Large intestine (tissue), 3 donors: ENCODE results near the gene PAH. TPM values are rescaled to one million over a fixed set of nuclear protein-coding genes. Genes with fewer than 3 reads are reported as not detected.

Source experiments
- DNase-seq, 2 donors: peaks; one replicate each; pipeline versions ENCODE4 v3.0.0 to v3.0.0-alpha.2; 2013
- H3K27ac ChIP-seq: one replicate; pipeline ENCODE4 v1.5.1; 2013; ENCODE audit warnings: low read length
- H3K27me3 ChIP-seq: 2 replicates; pipeline ENCODE4 v1.6.1; 2013; ENCODE audit warnings: low read length; ENCODE audit not compliant: control insufficient read depth, insufficient read depth
- H3K36me3 ChIP-seq: 2 replicates; pipeline ENCODE4 v1.6.1; 2013; ENCODE audit warnings: low read length; ENCODE audit not compliant: control insufficient read depth, insufficient read depth
- H3K4me1 ChIP-seq: one replicate; pipeline ENCODE4 v1.6.1; 2013; ENCODE audit warnings: low read length; ENCODE audit not compliant: control insufficient read depth, insufficient read depth
- H3K4me3 ChIP-seq: one replicate; pipeline ENCODE4 v1.5.1; 2013; ENCODE audit warnings: low read length
- H3K9me3 ChIP-seq: one replicate; pipeline ENCODE4 v1.6.1; 2013; ENCODE audit warnings: mild to moderate bottlenecking, low read depth, low read length, moderate library complexity; ENCODE audit not compliant: control insufficient read depth
- WGBS: methylation state at CpG from one replicate; pipeline ENCODE4 v1.1.5; 2013; ENCODE audit warnings: low lambda C conversion rate; ENCODE audit not compliant: insufficient coverage; 5-methylcytosine and 5-hydroxymethylcytosine counted together
- polyA plus RNA-seq: library from polyadenylated mRNA; unstranded; fragments of 120-200 nt; gene quantifications from one replicate; pipeline ENCODE4 v1.2.1, GENCODE V29; 2013

Gene PAH
- polyA plus RNA-seq, 1 donor = 172 TPM

DNA sequence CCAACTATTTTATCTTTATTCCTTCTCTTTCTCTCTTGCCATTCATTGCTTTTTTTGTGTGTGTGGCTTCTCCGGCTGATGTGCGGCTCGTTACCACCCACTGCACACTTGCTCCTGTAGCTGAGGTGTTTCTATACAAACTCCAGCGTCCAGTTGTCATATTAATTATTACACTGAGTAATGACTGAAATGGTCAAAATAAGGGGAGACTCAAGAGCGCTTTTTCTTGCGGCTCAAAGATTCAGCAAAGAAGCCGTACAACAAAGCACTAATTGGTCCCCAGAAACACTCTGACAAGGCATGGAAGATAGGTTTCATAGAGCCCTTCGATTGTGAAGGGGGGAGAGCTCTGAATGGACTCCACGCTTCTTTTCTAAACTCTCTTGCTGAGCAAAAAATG is 34.8 kb upstream of the PAH start:
- Histone ChIP-seq H3K36me3 (no peaks in the 10 kb centered on the region), H3K9me3 (no peaks in the 10 kb centered on the region), H3K4me1 (peaks cover 8% of the 10 kb centered on the region), H3K4me3 (no peak overlapping the region), H3K27ac (no peak overlapping the region), H3K27me3 (peaks cover 81% of the 10 kb centered on the region)
- WGBS = no CpG with 5 or more reads among the region's 9 CpGs
- no peak for DNase-seq

- H3K36me3 ChIP-seq = no peaks in the 10 kb centered on the region
- no peak for DNase-seq
- no peaks in the 10 kb centered on the region for H3K9me3 ChIP-seq
- peaks cover 8% of the 10 kb centered on the region for H3K4me1 ChIP-seq
- no peak overlapping the region for H3K4me3 ChIP-seq
- H3K27ac ChIP-seq = no peak overlapping the region
- WGBS = 0% methylated on average over 1 of the region's 21 CpGs
- peaks cover 74% of the 10 kb centered on the region for H3K27me3 ChIP-seq
Measured at GRCh38 chr12:102950950-102951619, 34.0 kb upstream of the PAH start.

GRCh38 chr12:102950107-102950949 is 33.3 kb upstream of the PAH start:
- Histone ChIP-seq H3K27ac (no peak overlapping the region), H3K4me1 (peaks cover 8% of the 10 kb centered on the region), H3K4me3 (no peak overlapping the region), H3K36me3 (no peaks in the 10 kb centered on the region), H3K27me3 (peaks cover 68% of the 10 kb centered on the region), H3K9me3 (no peaks in the 10 kb centered on the region)
- DNase-seq = peak; percentile 80 to 86
- 0% methylated on average over 1 of the region's 37 CpGs for WGBS

- Histone ChIP-seq H3K36me3 (no peaks in the 10 kb centered on the region), H3K27me3 (peaks cover 57% of the 10 kb centered on the region), H3K9me3 (no peaks in the 10 kb centered on the region), H3K27ac (no peak overlapping the region), H3K4me3 (no peak overlapping the region), H3K4me1 (peaks cover 8% of the 10 kb centered on the region)
- no peak for DNase-seq
- no CpG with 5 or more reads among the region's 11 CpGs for WGBS
Measured at GRCh38 chr12:102948941-102949352, 31.9 kb upstream of the PAH start.

GRCh38 chr12:102946042-102946441 is 29.0 kb upstream of the PAH start:
- DNase-seq = no peak
- H3K9me3 ChIP-seq = peaks cover 2% of the 10 kb centered on the region
- WGBS = no CpG with 5 or more reads among the region's 2 CpGs
- no peak overlapping the region for H3K27ac ChIP-seq
- no peaks in the 10 kb centered on the region for H3K36me3 ChIP-seq
- peaks cover 30% of the 10 kb centered on the region for H3K27me3 ChIP-seq
- no peak overlapping the region for H3K4me3 ChIP-seq
- H3K4me1 ChIP-seq = peaks cover 7% of the 10 kb centered on the region

- Histone ChIP-seq H3K36me3 (no peaks in the 10 kb centered on the region), H3K9me3 (peaks cover 7% of the 10 kb centered on the region), H3K4me3 (no peak overlapping the region), H3K27ac (no peak overlapping the region), H3K27me3 (no peaks in the 10 kb centered on the region), H3K4me1 (no peaks in the 10 kb centered on the region)
- no CpG with 5 or more reads among the region's 2 CpGs for WGBS
- no peak for DNase-seq
Measured at GRCh38 chr12:102939670-102940222, 22.7 kb upstream of the PAH start.

- no CpG with 5 or more reads among the region's 2 CpGs for WGBS
- no peak for DNase-seq
- Histone ChIP-seq H3K4me1 (no peaks in the 10 kb centered on the region), H3K9me3 (peaks cover 7% of the 10 kb centered on the region), H3K4me3 (no peak overlapping the region), H3K36me3 (no peaks in the 10 kb centered on the region), H3K27me3 (no peaks in the 10 kb centered on the region), H3K27ac (no peak overlapping the region)
Measured at GRCh38 chr12:102939059-102939458, 22.0 kb upstream of the PAH start.

- Histone ChIP-seq H3K4me3 (no peak overlapping the region), H3K9me3 (no peaks in the 10 kb centered on the region), H3K27ac (no peak overlapping the region), H3K27me3 (no peaks in the 10 kb centered on the region), H3K36me3 (no peaks in the 10 kb centered on the region), H3K4me1 (no peaks in the 10 kb centered on the region)
- DNase-seq = no peak
- no CpG with 5 or more reads among the region's 1 CpG for WGBS
Measured at GRCh38 chr12:102933168-102933567, 16.1 kb upstream of the PAH start.

DNA sequence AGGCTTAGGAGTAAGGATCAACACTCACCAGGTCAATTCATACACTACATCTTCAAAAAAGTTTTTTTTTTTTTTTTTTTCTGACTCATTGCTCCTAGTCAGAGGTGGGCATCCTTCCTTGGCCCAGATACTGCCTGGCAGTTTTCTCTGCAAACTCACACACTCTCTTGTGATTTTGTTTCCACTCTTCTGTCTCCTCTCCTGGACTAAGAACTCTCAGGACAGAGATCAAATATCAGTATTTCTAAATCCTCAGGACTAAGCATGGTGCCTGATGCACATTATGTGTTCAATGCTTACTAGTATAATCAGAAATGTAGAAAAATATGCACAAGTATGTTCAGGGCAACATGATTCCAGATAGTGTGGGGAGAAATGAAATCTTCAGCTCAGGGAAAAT is 10.2 kb upstream of the PAH start:
- no peak for DNase-seq
- Histone ChIP-seq H3K4me3 (no peak overlapping the region), H3K27me3 (no peaks in the 10 kb centered on the region), H3K36me3 (no peaks in the 10 kb centered on the region), H3K9me3 (no peaks in the 10 kb centered on the region), H3K27ac (no peak overlapping the region), H3K4me1 (no peaks in the 10 kb centered on the region)

DNA sequence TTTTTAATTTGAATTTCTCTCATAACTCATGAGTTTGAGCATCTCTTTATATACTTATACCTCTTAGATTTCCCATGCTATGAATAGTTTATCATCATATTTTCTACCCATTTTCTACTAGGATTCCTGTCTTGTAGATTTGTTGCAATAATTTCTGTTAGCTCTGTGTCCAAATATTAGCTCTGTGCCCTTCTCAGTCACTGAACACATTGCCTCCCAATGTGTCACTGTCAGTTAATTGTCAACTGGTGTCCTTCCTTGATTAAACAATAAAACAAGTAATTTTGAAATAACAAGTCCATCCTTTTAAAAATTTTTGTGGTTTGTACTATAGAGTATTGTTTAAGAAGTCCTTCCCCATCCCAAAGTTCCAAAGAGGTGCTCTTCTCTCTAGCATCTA is 4.2 kb upstream of the PAH start:
- Histone ChIP-seq H3K9me3 (no peaks in the 10 kb centered on the region), H3K36me3 (no peaks in the 10 kb centered on the region), H3K27me3 (no peaks in the 10 kb centered on the region), H3K4me3 (no peak overlapping the region), H3K27ac (peak overlapping the region; percentile 29), H3K4me1 (peaks cover 38% of the 10 kb centered on the region)
- DNase-seq = no peak
